ENCODE measurements around the gene NHLRC2.

DNA sequence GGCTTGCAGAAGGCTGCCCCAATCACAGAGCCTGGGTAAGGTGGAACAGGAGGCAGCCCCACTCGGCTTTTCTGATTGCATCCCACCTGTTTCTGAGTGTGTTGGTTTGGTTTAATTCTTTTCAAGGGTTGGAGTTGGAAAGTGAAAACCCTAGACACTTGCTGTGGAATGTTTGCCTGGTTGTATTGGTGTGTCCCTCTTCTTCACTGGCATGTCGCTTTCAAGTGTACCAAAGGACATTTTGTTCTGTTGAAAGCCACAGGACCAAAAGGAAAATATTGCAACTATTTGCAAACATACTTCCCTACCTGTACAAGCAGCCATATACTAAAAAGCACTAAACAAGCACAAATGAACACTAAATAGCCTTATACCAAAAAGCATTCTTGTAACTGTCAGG is 60.5 kb downstream of the NHLRC2 start:
- TF ChIP-seq, protein P1, sequence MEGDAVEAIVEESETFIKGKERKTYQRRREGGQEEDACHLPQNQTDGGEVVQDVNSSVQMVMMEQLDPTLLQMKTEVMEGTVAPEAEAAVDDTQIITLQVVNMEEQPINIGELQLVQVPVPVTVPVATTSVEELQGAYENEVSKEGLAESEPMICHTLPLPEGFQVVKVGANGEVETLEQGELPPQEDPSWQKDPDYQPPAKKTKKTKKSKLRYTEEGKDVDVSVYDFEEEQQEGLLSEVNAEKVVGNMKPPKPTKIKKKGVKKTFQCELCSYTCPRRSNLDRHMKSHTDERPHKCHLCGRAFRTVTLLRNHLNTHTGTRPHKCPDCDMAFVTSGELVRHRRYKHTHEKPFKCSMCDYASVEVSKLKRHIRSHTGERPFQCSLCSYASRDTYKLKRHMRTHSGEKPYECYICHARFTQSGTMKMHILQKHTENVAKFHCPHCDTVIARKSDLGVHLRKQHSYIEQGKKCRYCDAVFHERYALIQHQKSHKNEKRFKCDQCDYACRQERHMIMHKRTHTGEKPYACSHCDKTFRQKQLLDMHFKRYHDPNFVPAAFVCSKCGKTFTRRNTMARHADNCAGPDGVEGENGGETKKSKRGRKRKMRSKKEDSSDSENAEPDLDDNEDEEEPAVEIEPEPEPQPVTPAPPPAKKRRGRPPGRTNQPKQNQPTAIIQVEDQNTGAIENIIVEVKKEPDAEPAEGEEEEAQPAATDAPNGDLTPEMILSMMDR (IDR thresholded peaks at IDR 0.05) = no peak
- TF ChIP-seq POLR2A (IDR thresholded peaks at IDR 0.05) = no peak

All from ovary (tissue), 3 donors.